Natural killer cell (primary cell): ENCODE results near the gene PEX26. TPM values are rescaled to one million over a fixed set of nuclear protein-coding genes. Genes with fewer than 3 reads are reported as not detected.
A peak's percentile ranks its signal among the peaks of the same experiment; 100 is the strongest.

ENCODE experiments used
- ATAC-seq, 3 donors: fragments of 150-1000 bp in 2 of 3; fragments of 200-7000 bp in 1 of 3; cut with Tn5 transposase; 1 replicate in 1 of 3; 2 replicates in 2 of 3; pipeline ENCODE4 v1.10.0; 2021; ENCODE audit warnings: mild to moderate bottlenecking in 2 of 3, moderate library complexity in 2 of 3
- DNase-seq, 2 donors: peaks; one replicate each; pipeline versions ENCODE4 v3.0.0 to v3.0.0-alpha.2; 2013 to 2021; ENCODE audit warnings: mixed read lengths in 1 of 2
- H3K27ac ChIP-seq: one replicate; pipeline ENCODE4 v1.5.1; 2013; ENCODE audit warnings: mild to moderate bottlenecking, low read length
- H3K27me3 ChIP-seq: one replicate; pipeline ENCODE4 v1.6.1; 2013; ENCODE audit warnings: low read length; ENCODE audit not compliant: control insufficient read depth, insufficient read depth
- H3K36me3 ChIP-seq: one replicate; pipeline ENCODE4 v1.6.1; 2013; ENCODE audit warnings: low read length; ENCODE audit not compliant: control insufficient read depth, insufficient read depth
- H3K4me1 ChIP-seq: one replicate; pipeline ENCODE4 v1.6.1; 2013; ENCODE audit warnings: low read length; ENCODE audit not compliant: control insufficient read depth, insufficient read depth
- H3K4me3 ChIP-seq: one replicate; pipeline ENCODE4 v1.5.1; 2013; ENCODE audit warnings: low read length
- H3K9me3 ChIP-seq: one replicate; pipeline ENCODE4 v1.6.1; 2013; ENCODE audit warnings: low read length; ENCODE audit not compliant: control insufficient read depth, insufficient read depth
- H3K27ac Mint-ChIP-seq, 2 donors: one replicate each; pipeline ENCODE4 v1.8.0; 2022; ENCODE audit warnings: mild to moderate bottlenecking in 2 of 2, mixed read lengths in 2 of 2, moderate library complexity in 1 of 2
- H3K27me3 Mint-ChIP-seq, 2 donors: one replicate each; pipeline ENCODE4 v1.8.0; 2022; ENCODE audit warnings: low read depth in 2 of 2, mixed read lengths in 2 of 2
- H3K36me3 Mint-ChIP-seq: one replicate; pipeline ENCODE4 v1.8.0; 2022; ENCODE audit warnings: mixed read lengths
- H3K4me1 Mint-ChIP-seq, 2 donors: one replicate each; pipeline ENCODE4 v1.8.0; 2022; ENCODE audit warnings: mixed read lengths in 2 of 2
- H3K4me3 Mint-ChIP-seq: one replicate; pipeline ENCODE4 v1.8.0; 2022; ENCODE audit warnings: mild to moderate bottlenecking, moderate library complexity, mixed read lengths
- H3K9me3 Mint-ChIP-seq, 2 donors: one replicate each; pipeline ENCODE4 v1.8.0; 2022; ENCODE audit warnings: mixed read lengths in 2 of 2
- WGBS: methylation state at CpG from one replicate; pipeline ENCODE4 v1.1.7; 2013; ENCODE audit warnings: missing lambda C conversion rate; ENCODE audit not compliant: insufficient coverage; 5-methylcytosine and 5-hydroxymethylcytosine counted together
- intact Hi-C: fragments of 100-400 bp; cut with micrococcal nuclease; formaldehyde crosslinking; loops from one replicate; pipeline ENCODE4 v1.14.2; 2022
- total RNA-seq, 4 donors: library from RNA; stranded (reverse); fragments of 120-200 nt in 1 of 4; gene quantifications; one replicate each; pipeline versions ENCODE4 v1.2.3 to v1.2.4, GENCODE V29; 2013 to 2022
- TF ChIP-seq, protein P1 (sequence below): fragments of 200-600 bp; IDR thresholded peaks from one replicate; pipeline ENCODE4 v1.8.0; 2022; ENCODE audit warnings: antibody characterized with exemption

PEX26 gene
- total RNA-seq, 3 donors from 2014 or later (not counting 1 experiment from before 2014, with no cell fraction given), result 27.6 to 37.4 (median 31.2) TPM

DNA sequence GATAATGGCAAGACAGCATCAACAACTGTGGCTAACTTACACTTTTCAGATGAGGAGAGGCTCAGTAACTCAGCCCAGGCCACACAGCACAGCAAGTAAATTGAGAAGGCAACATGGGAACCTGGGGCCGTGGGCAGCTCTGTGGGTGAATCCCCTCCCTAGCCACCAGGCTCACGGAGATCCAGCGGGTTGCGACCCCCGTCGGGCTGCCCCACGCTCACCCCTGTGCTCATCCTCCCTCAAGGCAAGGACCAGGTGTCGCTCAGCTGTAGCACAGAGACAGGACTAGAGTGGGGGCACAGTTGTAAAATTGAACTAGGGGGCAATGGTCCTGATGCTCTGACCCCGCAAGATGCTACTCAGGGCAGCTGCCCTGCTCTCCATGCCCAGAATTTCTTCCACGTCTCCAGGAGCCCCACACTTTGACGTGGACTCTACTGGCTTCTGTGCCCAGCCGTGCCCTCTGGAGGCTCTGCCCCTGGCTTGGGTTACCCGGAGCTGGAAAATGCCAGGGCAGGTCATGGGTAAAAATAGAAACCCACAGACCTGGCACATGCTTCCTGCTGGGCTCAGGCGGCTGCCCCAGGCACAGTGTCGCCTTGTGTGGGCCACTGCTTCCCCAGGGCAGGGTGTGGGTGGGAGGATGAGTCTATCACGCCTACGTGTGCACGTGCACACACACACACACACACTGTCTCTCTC, 41.8 kb downstream of the PEX26 start:
- no peak overlapping the region for H3K27ac ChIP-seq
- TF ChIP-seq, protein P1, sequence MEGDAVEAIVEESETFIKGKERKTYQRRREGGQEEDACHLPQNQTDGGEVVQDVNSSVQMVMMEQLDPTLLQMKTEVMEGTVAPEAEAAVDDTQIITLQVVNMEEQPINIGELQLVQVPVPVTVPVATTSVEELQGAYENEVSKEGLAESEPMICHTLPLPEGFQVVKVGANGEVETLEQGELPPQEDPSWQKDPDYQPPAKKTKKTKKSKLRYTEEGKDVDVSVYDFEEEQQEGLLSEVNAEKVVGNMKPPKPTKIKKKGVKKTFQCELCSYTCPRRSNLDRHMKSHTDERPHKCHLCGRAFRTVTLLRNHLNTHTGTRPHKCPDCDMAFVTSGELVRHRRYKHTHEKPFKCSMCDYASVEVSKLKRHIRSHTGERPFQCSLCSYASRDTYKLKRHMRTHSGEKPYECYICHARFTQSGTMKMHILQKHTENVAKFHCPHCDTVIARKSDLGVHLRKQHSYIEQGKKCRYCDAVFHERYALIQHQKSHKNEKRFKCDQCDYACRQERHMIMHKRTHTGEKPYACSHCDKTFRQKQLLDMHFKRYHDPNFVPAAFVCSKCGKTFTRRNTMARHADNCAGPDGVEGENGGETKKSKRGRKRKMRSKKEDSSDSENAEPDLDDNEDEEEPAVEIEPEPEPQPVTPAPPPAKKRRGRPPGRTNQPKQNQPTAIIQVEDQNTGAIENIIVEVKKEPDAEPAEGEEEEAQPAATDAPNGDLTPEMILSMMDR, result no peak
- Mint-ChIP-seq H3K4me1 (peaks cover 20 to 24% of the 10 kb centered on the region in 2 donors), H3K9me3 (no peaks in the 10 kb centered on the region), H3K27ac (no peak overlapping the region), H3K4me3 (no peak overlapping the region), H3K36me3 (no peaks in the 10 kb centered on the region), H3K27me3 (no peaks in the 10 kb centered on the region)
- H3K36me3 ChIP-seq, result no peaks in the 10 kb centered on the region
- intact Hi-C loops, result no loop called here
- no peak overlapping the region for H3K4me3 ChIP-seq
- no peaks in the 10 kb centered on the region for H3K9me3 ChIP-seq
- no peak for DNase-seq
- WGBS, result 42% methylated on average over 14 of the region's 18 CpGs
- H3K4me1 ChIP-seq, result peaks cover 28% of the 10 kb centered on the region
- peak in 1 of 3 donors; percentile 59 for ATAC-seq
- H3K27me3 ChIP-seq, result no peaks in the 10 kb centered on the region

DNA sequence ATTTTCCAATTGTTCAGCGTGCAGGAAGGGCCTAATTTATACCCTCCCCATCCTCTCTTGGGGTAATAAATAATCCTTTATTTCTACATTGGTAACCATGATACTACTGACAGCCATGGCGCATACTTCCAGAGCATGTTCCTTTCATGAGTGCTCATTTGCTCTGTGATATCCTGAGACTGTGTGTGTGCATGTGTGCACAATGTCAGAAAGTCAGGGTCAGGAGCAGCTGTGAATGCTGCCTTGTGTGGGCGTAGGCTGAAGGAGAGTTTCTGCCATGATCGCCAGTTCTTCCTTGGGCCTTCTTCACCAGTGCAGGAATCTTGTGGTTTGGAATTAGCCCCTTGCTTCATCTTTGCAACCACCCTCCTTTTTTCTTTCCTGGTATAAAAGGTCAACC, 43.1 kb downstream of the PEX26 start:
- Histone ChIP-seq H3K27ac (no peak overlapping the region), H3K4me1 (peaks cover 17% of the 10 kb centered on the region), H3K27me3 (no peaks in the 10 kb centered on the region), H3K36me3 (no peaks in the 10 kb centered on the region), H3K9me3 (no peaks in the 10 kb centered on the region), H3K4me3 (no peak overlapping the region)
- Mint-ChIP-seq H3K27me3 (no peaks in the 10 kb centered on the region), H3K4me1 (peaks cover 18 to 22% of the 10 kb centered on the region in 2 donors), H3K9me3 (no peaks in the 10 kb centered on the region), H3K36me3 (no peaks in the 10 kb centered on the region), H3K27ac (no peak overlapping the region), H3K4me3 (no peak overlapping the region)
- TF ChIP-seq, protein P1, result no peak
- no peak for DNase-seq
- intact Hi-C loops, result no loop called here
- 88% methylated on average over 4 of the region's 4 CpGs for WGBS
- no peak for ATAC-seq

DNA sequence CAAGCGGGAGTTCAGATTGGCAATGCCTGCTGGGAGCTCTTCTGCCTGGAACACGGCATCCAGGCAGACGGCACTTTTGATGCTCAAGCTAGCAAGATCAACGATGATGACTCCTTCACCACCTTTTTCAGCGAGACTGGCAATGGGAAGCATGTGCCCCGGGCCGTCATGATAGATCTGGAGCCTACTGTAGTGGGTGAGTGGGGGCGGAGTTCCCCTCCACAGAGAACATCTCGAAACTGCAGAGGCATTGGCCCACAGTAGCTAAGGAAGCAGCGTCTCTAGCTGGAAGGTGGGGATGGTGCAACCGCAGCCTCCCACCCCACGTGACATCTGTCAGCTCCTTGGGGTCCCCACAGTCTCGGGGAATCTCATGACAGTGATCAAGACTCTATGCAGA, 43.7 kb downstream of the PEX26 start:
- H3K36me3 ChIP-seq, result no peaks in the 10 kb centered on the region
- Mint-ChIP-seq H3K4me3 (no peak overlapping the region), H3K27me3 (no peaks in the 10 kb centered on the region), H3K36me3 (no peaks in the 10 kb centered on the region), H3K9me3 (no peaks in the 10 kb centered on the region), H3K27ac (no peak overlapping the region), H3K4me1 (peaks cover 18 to 22% of the 10 kb centered on the region in 2 donors)
- H3K4me3 ChIP-seq, result no peak overlapping the region
- H3K27ac ChIP-seq, result no peak overlapping the region
- DNase-seq (no peak), ATAC-seq (no peak)
- intact Hi-C loops, result no loop called here
- TF ChIP-seq, protein P1, result no peak
- no peaks in the 10 kb centered on the region for H3K27me3 ChIP-seq
- WGBS, result 94% methylated on average over 13 of the region's 13 CpGs
- H3K9me3 ChIP-seq, result no peaks in the 10 kb centered on the region
- H3K4me1 ChIP-seq, result peaks cover 12% of the 10 kb centered on the region
